HEK293 (cell line): Measurements from ENCODE around the gene CLDN6.

Experiments
- BCL11A ChIP-seq: fragments of 450-650 bp; formaldehyde crosslinking; IDR thresholded peaks from 2 replicates; pipeline ENCODE4 v1.5.1; 2016; ENCODE audit warnings: low read depth, missing biosample characterization, missing genetic modification characterization
- BCL11B ChIP-seq: fragments of 450-650 bp; formaldehyde crosslinking; IDR thresholded peaks from 2 replicates; pipeline ENCODE4 v1.5.1; 2016; ENCODE audit warnings: low read depth, missing biosample characterization, missing genetic modification characterization
- CTCF ChIP-seq: fragments of 450-650 bp; formaldehyde crosslinking; IDR thresholded peaks from 2 replicates; pipeline ENCODE4 v1.5.1; 2016; ENCODE audit warnings: missing biosample characterization, missing genetic modification characterization
- GLI4 ChIP-seq: fragments of 450-650 bp; formaldehyde crosslinking; IDR thresholded peaks from 2 replicates; pipeline ENCODE4 v1.5.1; 2016; ENCODE audit warnings: missing biosample characterization, missing genetic modification characterization
- REPIN1 ChIP-seq: fragments of 450-650 bp; formaldehyde crosslinking; IDR thresholded peaks from 2 replicates; pipeline ENCODE4 v1.5.1; 2017; ENCODE audit warnings: missing biosample characterization, missing genetic modification characterization, low read depth
- SETDB1 ChIP-seq: IDR thresholded peaks from one replicate; pipeline ENCODE4 v1.6.1; 2017; ENCODE audit warnings: mild to moderate bottlenecking, low read length, moderate library complexity, mixed read lengths; ENCODE audit not compliant: insufficient read length
- SP7 ChIP-seq: fragments of 450-650 bp; formaldehyde crosslinking; IDR thresholded peaks from 2 replicates; pipeline ENCODE4 v1.5.1; 2016; ENCODE audit warnings: missing biosample characterization, missing genetic modification characterization
- TCF7L2 ChIP-seq: IDR thresholded peaks from 2 replicates; pipeline ENCODE4 v1.6.1; 2011; ENCODE audit warnings: low read depth, mild to moderate bottlenecking, inconsistent platforms, low read length, moderate library complexity, borderline replicate concordance
- ZFP3 ChIP-seq: fragments of 450-650 bp; formaldehyde crosslinking; IDR thresholded peaks from 2 replicates; pipeline ENCODE4 v1.5.1; 2016; ENCODE audit warnings: low read depth, missing biosample characterization, missing genetic modification characterization
- ZFP37 ChIP-seq: fragments of 450-650 bp; formaldehyde crosslinking; IDR thresholded peaks from 2 replicates; pipeline ENCODE4 v1.5.1; 2016; ENCODE audit warnings: missing biosample characterization, missing genetic modification characterization
- ZNF140 ChIP-seq: fragments of 450-650 bp; formaldehyde crosslinking; IDR thresholded peaks from 2 replicates; pipeline ENCODE4 v1.5.1; 2016; ENCODE audit warnings: missing biosample characterization, missing genetic modification characterization
- ZNF18 ChIP-seq: fragments of 450-650 bp; formaldehyde crosslinking; IDR thresholded peaks from 2 replicates; pipeline ENCODE4 v1.5.1; 2016; ENCODE audit warnings: missing biosample characterization, missing genetic modification characterization
- ZNF2 ChIP-seq: fragments of 450-650 bp; formaldehyde crosslinking; IDR thresholded peaks from 2 replicates; pipeline ENCODE4 v1.5.1; 2016; ENCODE audit warnings: missing biosample characterization, missing genetic modification characterization
- ZNF394 ChIP-seq: fragments of 450-650 bp; formaldehyde crosslinking; IDR thresholded peaks from 2 replicates; pipeline ENCODE4 v1.5.1; 2016; ENCODE audit warnings: missing biosample characterization, missing genetic modification characterization, mild to moderate bottlenecking, moderate library complexity, borderline replicate concordance
- ZNF664 ChIP-seq: fragments of 450-650 bp; formaldehyde crosslinking; IDR thresholded peaks from 2 replicates; pipeline ENCODE4 v1.5.1; 2016; ENCODE audit warnings: missing biosample characterization, missing genetic modification characterization
- ZNF670 ChIP-seq: fragments of 450-650 bp; formaldehyde crosslinking; IDR thresholded peaks from 2 replicates; pipeline ENCODE4 v1.5.1; 2016; ENCODE audit warnings: missing biosample characterization, missing genetic modification characterization, low read depth
- ZNF747 ChIP-seq: fragments of 450-650 bp; formaldehyde crosslinking; IDR thresholded peaks from 2 replicates; pipeline ENCODE4 v1.5.1; 2016; ENCODE audit warnings: missing biosample characterization, missing genetic modification characterization
- ZNF837 ChIP-seq: fragments of 450-650 bp; formaldehyde crosslinking; IDR thresholded peaks from 2 replicates; pipeline ENCODE4 v1.5.1; 2016; ENCODE audit warnings: missing biosample characterization, missing genetic modification characterization
- ZSCAN23 ChIP-seq: fragments of 450-650 bp; formaldehyde crosslinking; IDR thresholded peaks from 2 replicates; pipeline ENCODE4 v1.5.1; 2016; ENCODE audit warnings: missing biosample characterization, missing genetic modification characterization
- TF ChIP-seq, protein P1 (sequence below): fragments of 450-650 bp; formaldehyde crosslinking; conservative IDR thresholded peaks from 2 replicates; pipeline ENCODE4 v1.5.1; 2016; ENCODE audit warnings: low read depth, missing biosample characterization, missing genetic modification characterization
- TF ChIP-seq, protein P2 (sequence below): fragments of 450-650 bp; formaldehyde crosslinking; IDR thresholded peaks from 2 replicates; pipeline ENCODE4 v1.5.1; 2016; ENCODE audit warnings: missing biosample characterization, missing genetic modification characterization
- TF ChIP-seq, protein P3 (sequence below): fragments of 450-650 bp; formaldehyde crosslinking; IDR thresholded peaks from 2 replicates; pipeline ENCODE4 v1.5.1; 2017; ENCODE audit warnings: missing biosample characterization, missing genetic modification characterization
- TF ChIP-seq, protein P4 (sequence below): fragments of 450-650 bp; formaldehyde crosslinking; IDR thresholded peaks from 2 replicates; pipeline ENCODE4 v1.5.1; 2017; ENCODE audit warnings: missing biosample characterization, missing genetic modification characterization

CLDN6 gene

DNA sequence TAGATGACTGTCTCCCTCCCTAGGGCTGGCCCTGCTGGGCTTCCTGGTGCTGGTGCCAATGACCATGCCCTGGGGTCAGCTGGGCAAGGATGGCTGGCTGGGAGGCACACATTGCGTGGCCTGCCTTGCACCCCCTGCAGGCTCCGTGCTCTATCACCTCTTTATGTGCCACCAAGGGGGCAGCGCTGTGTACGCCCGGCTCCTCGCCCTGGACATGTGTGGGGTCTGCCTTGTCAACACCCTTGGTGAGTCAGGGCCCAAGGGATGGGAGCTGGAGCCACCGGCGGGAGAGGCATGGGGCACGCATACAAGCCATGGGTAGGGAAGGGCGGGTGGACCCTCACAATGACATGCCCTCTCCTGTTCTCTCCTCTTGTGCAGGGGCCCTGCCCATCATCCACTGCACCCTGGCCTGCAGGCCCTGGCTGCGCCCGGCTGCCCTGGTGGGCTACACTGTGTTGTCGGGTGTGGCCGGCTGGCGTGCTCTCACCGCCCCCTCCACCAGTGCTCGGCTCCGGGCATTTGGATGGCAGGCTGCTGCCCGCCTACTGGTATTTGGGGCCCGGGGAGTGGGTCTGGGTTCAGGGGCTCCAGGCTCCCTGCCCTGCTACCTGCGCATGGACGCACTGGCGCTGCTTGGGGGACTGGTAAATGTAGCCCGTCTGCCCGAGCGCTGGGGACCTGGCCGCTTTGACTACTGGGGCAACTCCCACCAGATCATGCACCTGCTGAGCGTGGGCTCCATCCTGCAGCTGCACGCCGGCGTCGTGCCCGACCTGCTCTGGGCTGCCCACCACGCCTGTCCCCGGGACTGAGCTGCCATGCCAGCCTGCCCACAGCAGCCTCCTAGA, 46.6 kb downstream of the CLDN6 start (continued):
- TF ChIP-seq ZNF18 (tag by site-specific recombination), result no peak
- TF ChIP-seq ZNF664 (tag by site-specific recombination), result no peak
- TF ChIP-seq, protein P1, sequence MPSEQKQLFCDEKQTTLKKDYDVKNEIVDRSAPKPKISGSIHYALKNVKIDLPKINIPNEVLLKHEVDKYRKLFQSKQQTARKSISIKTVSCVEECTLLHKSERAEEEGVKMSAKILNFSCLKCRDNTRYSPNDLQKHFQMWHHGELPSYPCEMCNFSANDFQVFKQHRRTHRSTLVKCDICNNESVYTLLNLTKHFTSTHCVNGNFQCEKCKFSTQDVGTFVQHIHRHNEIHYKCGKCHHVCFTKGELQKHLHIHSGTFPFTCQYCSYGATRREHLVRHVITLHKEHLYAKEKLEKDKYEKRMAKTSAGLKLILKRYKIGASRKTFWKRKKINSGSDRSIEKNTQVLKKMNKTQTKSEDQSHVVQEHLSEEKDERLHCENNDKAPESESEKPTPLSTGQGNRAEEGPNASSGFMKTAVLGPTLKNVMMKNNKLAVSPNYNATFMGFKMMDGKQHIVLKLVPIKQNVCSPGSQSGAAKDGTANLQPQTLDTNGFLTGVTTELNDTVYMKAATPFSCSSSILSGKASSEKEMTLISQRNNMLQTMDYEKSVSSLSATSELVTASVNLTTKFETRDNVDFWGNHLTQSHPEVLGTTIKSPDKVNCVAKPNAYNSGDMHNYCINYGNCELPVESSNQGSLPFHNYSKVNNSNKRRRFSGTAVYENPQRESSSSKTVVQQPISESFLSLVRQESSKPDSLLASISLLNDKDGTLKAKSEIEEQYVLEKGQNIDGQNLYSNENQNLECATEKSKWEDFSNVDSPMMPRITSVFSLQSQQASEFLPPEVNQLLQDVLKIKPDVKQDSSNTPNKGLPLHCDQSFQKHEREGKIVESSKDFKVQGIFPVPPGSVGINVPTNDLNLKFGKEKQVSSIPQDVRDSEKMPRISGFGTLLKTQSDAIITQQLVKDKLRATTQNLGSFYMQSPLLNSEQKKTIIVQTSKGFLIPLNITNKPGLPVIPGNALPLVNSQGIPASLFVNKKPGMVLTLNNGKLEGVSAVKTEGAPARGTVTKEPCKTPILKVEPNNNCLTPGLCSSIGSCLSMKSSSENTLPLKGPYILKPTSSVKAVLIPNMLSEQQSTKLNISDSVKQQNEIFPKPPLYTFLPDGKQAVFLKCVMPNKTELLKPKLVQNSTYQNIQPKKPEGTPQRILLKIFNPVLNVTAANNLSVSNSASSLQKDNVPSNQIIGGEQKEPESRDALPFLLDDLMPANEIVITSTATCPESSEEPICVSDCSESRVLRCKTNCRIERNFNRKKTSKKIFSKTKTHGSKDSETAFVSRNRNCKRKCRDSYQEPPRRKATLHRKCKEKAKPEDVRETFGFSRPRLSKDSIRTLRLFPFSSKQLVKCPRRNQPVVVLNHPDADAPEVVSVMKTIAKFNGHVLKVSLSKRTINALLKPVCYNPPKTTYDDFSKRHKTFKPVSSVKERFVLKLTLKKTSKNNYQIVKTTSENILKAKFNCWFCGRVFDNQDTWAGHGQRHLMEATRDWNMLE, result no peak
- TF ChIP-seq GLI4, result no peak
- TF ChIP-seq, protein P2, sequence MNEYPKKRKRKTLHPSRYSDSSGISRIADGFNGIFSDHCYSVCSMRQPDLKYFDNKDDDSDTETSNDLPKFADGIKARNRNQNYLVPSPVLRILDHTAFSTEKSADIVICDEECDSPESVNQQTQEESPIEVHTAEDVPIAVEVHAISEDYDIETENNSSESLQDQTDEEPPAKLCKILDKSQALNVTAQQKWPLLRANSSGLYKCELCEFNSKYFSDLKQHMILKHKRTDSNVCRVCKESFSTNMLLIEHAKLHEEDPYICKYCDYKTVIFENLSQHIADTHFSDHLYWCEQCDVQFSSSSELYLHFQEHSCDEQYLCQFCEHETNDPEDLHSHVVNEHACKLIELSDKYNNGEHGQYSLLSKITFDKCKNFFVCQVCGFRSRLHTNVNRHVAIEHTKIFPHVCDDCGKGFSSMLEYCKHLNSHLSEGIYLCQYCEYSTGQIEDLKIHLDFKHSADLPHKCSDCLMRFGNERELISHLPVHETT, result no peak
- TF ChIP-seq SETDB1, result no peak
- TF ChIP-seq CTCF (tag by site-specific recombination), result peak; percentile 51
- TF ChIP-seq ZNF2 (tag by site-specific recombination), result no peak
- no peak for TF ChIP-seq ZNF140
- no peak for TF ChIP-seq REPIN1 (tag by site-specific recombination)
- no peak for TF ChIP-seq ZSCAN23 (tag by site-specific recombination)
- no peak for TF ChIP-seq TCF7L2
- TF ChIP-seq BCL11A (tag by site-specific recombination), result peak; percentile 75; the same call in 1 of the 2 replicates
- TF ChIP-seq ZNF747 (tag by site-specific recombination), result no peak
- TF ChIP-seq ZFP37 (tag by site-specific recombination), result no peak; the same call in 1 of the 2 replicates
- no peak for TF ChIP-seq ZNF670 (tag by site-specific recombination)
- TF ChIP-seq ZFP3 (tag by site-specific recombination), result no peak
- TF ChIP-seq BCL11B, result peak; percentile 69; the same call in 1 of the 2 replicates
- TF ChIP-seq, protein P3, sequence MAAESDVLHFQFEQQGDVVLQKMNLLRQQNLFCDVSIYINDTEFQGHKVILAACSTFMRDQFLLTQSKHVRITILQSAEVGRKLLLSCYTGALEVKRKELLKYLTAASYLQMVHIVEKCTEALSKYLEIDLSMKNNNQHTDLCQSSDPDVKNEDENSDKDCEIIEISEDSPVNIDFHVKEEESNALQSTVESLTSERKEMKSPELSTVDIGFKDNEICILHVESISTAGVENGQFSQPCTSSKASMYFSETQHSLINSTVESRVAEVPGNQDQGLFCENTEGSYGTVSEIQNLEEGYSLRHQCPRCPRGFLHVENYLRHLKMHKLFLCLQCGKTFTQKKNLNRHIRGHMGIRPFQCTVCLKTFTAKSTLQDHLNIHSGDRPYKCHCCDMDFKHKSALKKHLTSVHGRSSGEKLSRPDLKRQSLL (tag by site-specific recombination), result peak; percentile 72; the same call in 1 of the 2 replicates
- TF ChIP-seq ZNF394 (tag by site-specific recombination), result no peak
- 0 out of 2 replicates have a peak, but pooled peaks have one; percentile 4 for TF ChIP-seq ZNF837 (tag by site-specific recombination)
- TF ChIP-seq, protein P4, sequence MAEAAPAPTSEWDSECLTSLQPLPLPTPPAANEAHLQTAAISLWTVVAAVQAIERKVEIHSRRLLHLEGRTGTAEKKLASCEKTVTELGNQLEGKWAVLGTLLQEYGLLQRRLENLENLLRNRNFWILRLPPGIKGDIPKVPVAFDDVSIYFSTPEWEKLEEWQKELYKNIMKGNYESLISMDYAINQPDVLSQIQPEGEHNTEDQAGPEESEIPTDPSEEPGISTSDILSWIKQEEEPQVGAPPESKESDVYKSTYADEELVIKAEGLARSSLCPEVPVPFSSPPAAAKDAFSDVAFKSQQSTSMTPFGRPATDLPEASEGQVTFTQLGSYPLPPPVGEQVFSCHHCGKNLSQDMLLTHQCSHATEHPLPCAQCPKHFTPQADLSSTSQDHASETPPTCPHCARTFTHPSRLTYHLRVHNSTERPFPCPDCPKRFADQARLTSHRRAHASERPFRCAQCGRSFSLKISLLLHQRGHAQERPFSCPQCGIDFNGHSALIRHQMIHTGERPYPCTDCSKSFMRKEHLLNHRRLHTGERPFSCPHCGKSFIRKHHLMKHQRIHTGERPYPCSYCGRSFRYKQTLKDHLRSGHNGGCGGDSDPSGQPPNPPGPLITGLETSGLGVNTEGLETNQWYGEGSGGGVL, result no peak
- 0 out of 2 replicates have a peak, but pooled peaks have one; percentile 17 for TF ChIP-seq SP7 (tag by site-specific recombination)
